ENCODE results near the gene DEAF1. TPM values are rescaled to one million over a fixed set of nuclear protein-coding genes. Genes with fewer than 3 reads are reported as not detected.

DEAF1 gene
- total and polyA plus RNA-seq, 10 of the 15 experiments (the other 5 are each of a cell fraction or from before 2014, with no cell fraction given), result 0.68 to 51.3 (median 25.9) TPM

GRCh38 chr11:691710-692590 is 3.1 kb downstream of the DEAF1 start:
- no TSS peak for BruUV-seq (replicated peaks)
- 99% methylated on average over 18 of the region's 18 CpGs for WGBS (ENCODE audit: insufficient coverage, insufficient replicate concordance, low lambda C conversion rate, missing lambda C conversion rate)
- ATAC-seq (no peak), DNase-seq (ENCODE audit: low read depth, low spot score) (no peak), FAIRE-seq (no peak)
- Histone ChIP-seq H3K27ac (ENCODE audit: control insufficient read depth, insufficient read depth) (no peak overlapping the region), H4K20me1 (ENCODE audit: control insufficient read depth, insufficient read depth) (no peaks in the 10 kb centered on the region; the same call in 1 of the 2 replicates), H3K9ac (ENCODE audit: control insufficient read depth, insufficient read depth, low read length) (no peak overlapping the region), H3K4me1 (ENCODE audit: control insufficient read depth, insufficient read depth, low read length) (peaks cover 16% of the 10 kb centered on the region), H2AFZ (ENCODE audit: control insufficient read depth, low read depth, low read length) (no peak overlapping the region), H3K9me3 (replicated peaks; ENCODE audit: control insufficient read depth, insufficient read depth, low read length) (no peaks in the 10 kb centered on the region), H3K27me3 (replicated peaks in 1 of 2; ENCODE audit: control insufficient read depth in 2 of 2, insufficient read depth in 2 of 2, low read length in 1 of 2) (no peaks in the 10 kb centered on the region), H3K4me3 (no peak overlapping the region), H3K79me2 (ENCODE audit: control insufficient read depth, insufficient read depth, low read length) (peaks cover 33% of the 10 kb centered on the region), H3K4me2 (ENCODE audit: control insufficient read depth, insufficient read depth) (peak overlapping the region; percentile 55), H3K36me3 (ENCODE audit: control insufficient read depth in 2 of 2, insufficient read depth in 2 of 2, low read length in 1 of 2) (peaks cover 10 to 11% of the 10 kb centered on the region in 2 experiments; a peak in 3 of 4 replicates)
- intact Hi-C loops (cut with micrococcal nuclease; ENCODE audit: unreplicated experiment) (no loop called here), in situ Hi-C loops (cut with MboI) (no loop called here)
- TF ChIP-seq ATF2 (IDR thresholded peaks at IDR 0.05; ENCODE audit: low read length) (no peak), RBBP5 (conservative IDR thresholded peaks at IDR 0.05) (no peak), PAX5 (IDR thresholded peaks at IDR 0.05; ENCODE audit: borderline replicate concordance, low read depth, low read length) (no peak), NFXL1 (IDR thresholded peaks at IDR 0.05; ENCODE audit: borderline replicate concordance) (no peak), CREM (IDR thresholded peaks at IDR 0.05; ENCODE audit: low read depth) (no peak), HDGF (IDR thresholded peaks at IDR 0.05) (no peak)
- CTCF ChIA-PET, result interaction anchor here (0.6 to 0.8 kb wide), 2 partner anchors 114 to 173 kb away, joined by 3 to 4 read pairs; no protein-coding TSS in a partner anchor
- POLR2A ChIA-PET, result interaction anchor here (0.6 to 6.5 kb wide), 4 partner anchors 9 to 31 kb away, joined by 3 to 72 read pairs (median 4); no protein-coding TSS in a partner anchor
- RAD21 ChIA-PET (ENCODE audit: unreplicated experiment), result interaction anchor here (0.7 to 8.1 kb wide), 2 partner anchors 29 to 78 kb away, joined by 4 to 112 read pairs; no protein-coding TSS in a partner anchor
- SMC1A ChIA-PET (ENCODE audit: uncharacterized antibody, unreplicated experiment), result interaction anchor here (1.5 kb wide), 1 partner anchor 30 kb away, joined by 3 read pairs; no protein-coding TSS in a partner anchor

Measured in GM12878 (cell line).